Skeletal muscle satellite cell (primary cell): ENCODE results near the gene CBX6.

Source experiments
- H3K27me3 ChIP-seq: 2 replicates; pipeline ENCODE4 v1.7.0; 2013; ENCODE audit warnings: low read length; ENCODE audit not compliant: control insufficient read depth, insufficient read depth
- H3K36me3 ChIP-seq: 2 replicates; pipeline ENCODE4 v1.7.0; 2013; ENCODE audit warnings: mild to moderate bottlenecking, control low read depth, low read length; ENCODE audit not compliant: insufficient read depth
- H3K4me1 ChIP-seq: 2 replicates; pipeline ENCODE4 v1.7.0; 2013; ENCODE audit warnings: low read length; ENCODE audit not compliant: control insufficient read depth, insufficient read depth
- H3K4me2 ChIP-seq: 2 replicates; pipeline ENCODE4 v1.7.0; 2013; ENCODE audit warnings: mild to moderate bottlenecking, low read length
- H3K4me3 ChIP-seq: 2 replicates; pipeline ENCODE4 v1.7.0; 2013; ENCODE audit warnings: low read length
- H3K9ac ChIP-seq: 2 replicates; pipeline ENCODE4 v1.7.0; 2013; ENCODE audit warnings: mild to moderate bottlenecking, low read depth, low read length, moderate library complexity
- H3K9me3 ChIP-seq: replicated peaks from 2 replicates; pipeline ENCODE4 v1.7.0; 2013; ENCODE audit warnings: mild to moderate bottlenecking, control low read depth, low read length

The CBX6 gene

DNA sequence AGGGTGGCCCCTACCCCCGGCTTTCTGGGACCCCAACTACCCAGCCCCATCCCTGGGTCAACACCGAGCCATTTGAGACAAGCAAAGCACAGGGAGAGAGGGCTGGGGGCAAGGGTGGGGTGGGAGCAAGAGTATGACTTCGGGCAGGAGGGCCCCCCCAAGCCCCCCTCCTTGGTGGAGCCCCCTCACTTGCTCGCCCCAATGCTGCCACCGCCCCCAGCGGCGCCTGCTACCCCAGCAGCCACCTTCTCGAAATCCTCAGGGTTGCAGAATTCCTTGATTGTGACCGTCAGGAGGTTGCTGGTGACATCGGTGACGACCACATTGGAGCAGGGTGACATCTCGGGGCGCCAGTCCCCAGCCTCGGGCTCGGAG, 6.0 kb downstream of the CBX6 start:
- Histone ChIP-seq H3K4me2 (no peak overlapping the region), H3K4me1 (peaks cover 22% of the 10 kb centered on the region), H3K36me3 (peaks cover 28% of the 10 kb centered on the region), H3K4me3 (no peak overlapping the region), H3K27me3 (peaks cover 6% of the 10 kb centered on the region), H3K9ac (no peak overlapping the region), H3K9me3 (no peaks in the 10 kb centered on the region)

GRCh38 chr22:38865201-38866023, 6.6 kb downstream of the CBX6 start:
- H3K27me3 ChIP-seq = peaks cover 12% of the 10 kb centered on the region
- no peaks in the 10 kb centered on the region for H3K9me3 ChIP-seq
- H3K36me3 ChIP-seq = peaks cover 28% of the 10 kb centered on the region
- H3K9ac ChIP-seq = no peak overlapping the region
- H3K4me1 ChIP-seq = peaks cover 16% of the 10 kb centered on the region
- no peak overlapping the region for H3K4me3 ChIP-seq
- H3K4me2 ChIP-seq = no peak overlapping the region

DNA sequence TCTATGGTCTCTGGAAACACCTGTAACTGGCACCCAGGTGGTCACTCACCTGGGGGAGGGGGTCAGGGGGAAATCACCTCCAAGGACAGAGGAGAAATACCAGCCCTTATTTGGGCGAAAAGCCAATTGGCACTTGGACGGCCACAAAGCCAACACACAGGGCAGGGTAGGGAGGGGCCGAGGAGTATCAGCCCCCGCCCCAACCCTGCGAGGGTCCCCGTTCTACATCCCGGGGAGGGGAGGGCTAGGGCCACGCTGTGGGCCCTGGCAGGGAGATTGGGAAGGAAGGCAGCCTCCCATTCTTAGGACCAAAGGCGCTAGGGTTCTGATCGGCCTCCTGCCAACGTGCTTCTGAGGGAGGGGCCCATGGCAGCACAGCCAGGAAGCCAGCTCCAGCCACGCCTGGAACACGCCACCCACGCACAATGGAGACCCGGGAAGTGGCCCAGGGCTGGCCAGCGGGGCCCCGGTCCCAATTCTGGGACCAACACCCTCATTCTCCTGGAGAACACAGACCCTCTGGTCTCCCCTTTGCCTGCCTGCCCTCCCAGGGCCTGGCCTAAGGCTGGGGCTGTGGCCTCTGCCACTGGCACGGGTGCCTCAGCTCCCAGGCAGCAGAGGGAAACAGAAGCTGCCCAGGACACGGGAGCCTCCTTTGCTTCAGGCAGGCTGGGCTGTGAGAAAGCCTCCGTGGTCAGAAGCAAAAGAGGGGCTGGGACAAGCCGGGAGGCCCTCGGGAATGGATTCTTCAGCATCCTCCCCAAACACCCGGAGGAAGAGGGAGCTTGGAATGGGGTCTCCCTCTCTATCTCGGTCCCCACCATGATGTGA, 7.4 kb downstream of the CBX6 start:
- no peak overlapping the region for H3K4me3 ChIP-seq
- H3K4me2 ChIP-seq = no peak overlapping the region
- H3K4me1 ChIP-seq = peaks cover 14% of the 10 kb centered on the region
- H3K36me3 ChIP-seq = peaks cover 23% of the 10 kb centered on the region
- H3K9me3 ChIP-seq = no peaks in the 10 kb centered on the region
- no peak overlapping the region for H3K9ac ChIP-seq
- peaks cover 19% of the 10 kb centered on the region for H3K27me3 ChIP-seq

DNA sequence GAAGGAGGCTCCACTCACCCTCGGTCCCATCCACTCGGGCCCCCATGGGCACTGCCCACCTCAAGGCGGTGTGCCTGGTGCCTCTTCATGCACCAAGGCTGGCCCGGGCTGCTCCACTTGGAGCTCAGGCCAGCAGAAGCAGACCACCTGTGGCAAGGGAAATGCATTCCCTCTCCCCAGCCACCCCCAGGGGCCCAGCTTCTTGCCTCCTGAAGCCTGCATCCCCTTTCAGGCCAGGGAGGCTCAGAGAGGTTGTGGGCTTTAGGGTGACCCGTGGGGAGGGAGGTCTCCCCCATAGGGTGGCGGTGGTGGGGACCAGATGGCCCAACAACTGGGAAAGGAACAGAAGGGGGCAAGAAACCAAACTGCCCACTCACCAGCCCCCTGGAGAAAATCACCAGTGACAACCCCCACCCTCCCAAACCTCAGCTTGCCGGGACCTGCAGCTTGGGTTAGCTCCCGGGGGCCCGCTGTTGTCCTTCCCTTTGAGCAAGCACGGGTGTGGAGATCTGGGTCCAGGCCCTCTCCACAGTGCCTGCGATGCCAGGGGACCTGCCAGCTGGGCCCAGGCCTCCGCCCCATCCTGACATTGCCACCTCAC, 8.4 kb downstream of the CBX6 start:
- Histone ChIP-seq H3K27me3 (peaks cover 24% of the 10 kb centered on the region), H3K9ac (no peak overlapping the region), H3K9me3 (no peaks in the 10 kb centered on the region), H3K36me3 (peaks cover 20% of the 10 kb centered on the region), H3K4me3 (no peak overlapping the region), H3K4me2 (no peak overlapping the region), H3K4me1 (peaks cover 14% of the 10 kb centered on the region)

- Histone ChIP-seq H3K36me3 (peaks cover 12% of the 10 kb centered on the region), H3K4me2 (no peak overlapping the region), H3K4me3 (no peak overlapping the region), H3K4me1 (peaks cover 14% of the 10 kb centered on the region), H3K27me3 (peaks cover 33% of the 10 kb centered on the region), H3K9ac (no peak overlapping the region), H3K9me3 (no peaks in the 10 kb centered on the region)
Observed at GRCh38 chr22:38862375-38863329, 9.4 kb downstream of the CBX6 start.

DNA sequence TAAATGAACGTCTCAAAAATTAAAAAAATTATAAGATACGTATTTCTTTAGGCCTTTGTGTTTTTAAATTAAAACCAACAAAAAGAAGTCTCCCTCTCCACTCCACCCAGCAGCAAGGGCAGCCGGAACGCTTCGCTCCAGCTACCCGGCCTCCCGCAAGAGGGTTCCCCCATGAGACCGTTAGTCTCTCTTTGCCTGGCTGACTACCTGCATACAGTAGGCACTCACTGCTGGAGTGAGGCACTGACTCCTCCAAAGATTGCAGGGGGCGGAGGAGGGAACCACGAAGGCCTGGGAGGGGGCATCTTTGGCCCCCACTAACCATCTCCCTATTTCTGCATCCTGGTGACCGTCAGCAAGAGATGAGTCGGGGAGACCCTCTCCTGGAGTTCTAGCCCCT, 10.1 kb downstream of the CBX6 start:
- peaks cover 38% of the 10 kb centered on the region for H3K27me3 ChIP-seq
- H3K4me1 ChIP-seq = peaks cover 14% of the 10 kb centered on the region
- H3K9me3 ChIP-seq = no peaks in the 10 kb centered on the region
- H3K36me3 ChIP-seq = peaks cover 6% of the 10 kb centered on the region
- no peak overlapping the region for H3K4me2 ChIP-seq
- H3K4me3 ChIP-seq = no peak overlapping the region
- H3K9ac ChIP-seq = no peak overlapping the region

DNA sequence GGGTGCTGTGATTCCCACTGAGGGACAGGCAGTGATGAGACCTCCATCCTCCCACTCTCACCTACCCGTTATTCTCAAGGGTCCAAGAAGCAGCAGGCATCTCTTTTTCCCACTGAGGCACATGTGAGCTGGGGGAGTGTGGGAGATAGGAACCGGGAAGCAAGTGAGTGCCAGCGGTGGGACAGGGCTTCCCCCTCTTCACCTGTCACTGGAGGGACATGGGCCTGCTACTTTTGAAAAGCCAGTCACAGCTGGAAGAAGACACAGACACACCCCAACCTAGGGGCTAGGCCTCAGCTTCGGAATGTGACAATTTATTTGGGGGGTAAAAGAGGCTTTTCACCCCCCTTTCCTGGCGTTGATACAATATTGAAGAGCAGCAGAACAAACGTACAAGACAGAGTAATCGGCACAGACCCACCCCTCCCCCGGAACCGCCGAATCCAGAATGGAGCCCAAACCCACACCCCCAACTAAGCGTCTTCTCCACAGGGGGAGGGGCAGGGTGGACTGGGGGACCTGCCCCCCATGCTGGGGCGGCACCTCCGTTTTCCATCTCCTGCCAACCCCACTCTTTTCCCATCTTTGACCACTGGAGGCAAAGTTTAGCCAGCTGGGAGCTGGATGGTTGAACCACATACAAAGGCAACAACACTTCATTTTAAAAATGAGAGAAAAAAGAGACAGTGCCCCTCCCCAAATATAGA, 10.7 kb downstream of the CBX6 start:
- Histone ChIP-seq H3K9ac (no peak overlapping the region), H3K4me1 (peaks cover 14% of the 10 kb centered on the region), H3K4me2 (no peak overlapping the region), H3K4me3 (no peak overlapping the region), H3K9me3 (no peaks in the 10 kb centered on the region), H3K36me3 (peaks cover 3% of the 10 kb centered on the region), H3K27me3 (peaks cover 41% of the 10 kb centered on the region)

DNA sequence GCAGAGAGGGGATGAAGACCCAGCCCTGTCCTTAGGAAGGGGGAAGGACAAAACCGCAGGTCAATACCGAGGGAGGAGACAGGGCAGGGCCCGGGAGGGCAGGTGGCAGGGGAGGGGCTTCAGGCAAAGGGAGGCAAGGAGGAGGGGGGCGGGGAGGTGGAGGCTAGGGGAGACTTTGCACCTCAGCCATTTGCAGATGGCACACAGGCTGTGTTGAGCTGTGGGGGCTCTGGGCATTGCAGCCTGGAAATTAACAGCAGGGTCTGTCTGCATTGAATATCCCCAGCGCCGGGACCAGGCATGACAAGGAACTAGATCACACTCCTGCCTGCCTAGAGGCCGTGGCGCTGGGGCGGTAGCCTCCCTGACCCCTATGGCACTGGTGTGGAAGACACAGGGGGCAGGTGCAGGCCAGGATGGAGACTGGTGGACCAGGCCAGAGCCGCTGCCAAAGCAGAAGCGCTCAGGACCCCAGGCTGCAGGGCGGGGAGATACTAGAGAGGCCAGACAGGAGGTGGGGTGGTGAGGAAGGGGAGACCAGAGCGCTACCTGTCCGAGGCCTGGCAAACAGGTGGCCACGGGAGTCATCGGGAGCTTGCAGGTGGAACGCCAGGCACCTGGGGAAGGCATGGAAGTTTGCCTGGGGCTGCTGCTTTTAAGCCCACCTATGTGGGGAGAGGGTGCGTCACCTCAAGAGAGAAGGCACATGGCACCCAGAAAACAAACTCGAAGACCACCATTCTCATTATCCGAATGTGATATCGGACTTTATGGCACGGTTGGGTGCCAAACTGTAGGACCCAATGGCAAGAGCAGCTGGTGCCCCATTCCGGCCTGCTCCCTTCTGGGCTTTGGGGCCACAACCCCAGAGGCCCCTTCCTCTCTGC, 11.5 kb downstream of the CBX6 start:
- H3K9ac ChIP-seq = no peak overlapping the region
- H3K4me2 ChIP-seq = no peak overlapping the region
- peaks cover 48% of the 10 kb centered on the region for H3K27me3 ChIP-seq
- H3K4me1 ChIP-seq = peaks cover 14% of the 10 kb centered on the region
- no peaks in the 10 kb centered on the region for H3K9me3 ChIP-seq
- H3K4me3 ChIP-seq = no peak overlapping the region
- H3K36me3 ChIP-seq = no peaks in the 10 kb centered on the region

- Histone ChIP-seq H3K36me3 (no peaks in the 10 kb centered on the region), H3K4me3 (no peak overlapping the region), H3K27me3 (peaks cover 51% of the 10 kb centered on the region), H3K4me1 (peaks cover 11% of the 10 kb centered on the region), H3K9ac (no peak overlapping the region), H3K4me2 (no peak overlapping the region), H3K9me3 (no peaks in the 10 kb centered on the region)
Observed at GRCh38 chr22:38859581-38860282, 12.3 kb downstream of the CBX6 start.
